GM18861 (cell line): Measurements from ENCODE around the gene ZNF525.
A peak's percentile ranks its signal among the peaks of the same experiment; 100 is the strongest.
"Not testable (repeated sequence)": the region's sequence is repeated elsewhere in the genome, so short reads cannot be mapped to it uniquely, and the experiment has no call there.

Experiments used
- ATAC-seq: cut with Tn5 transposase; IDR thresholded peaks from one replicate; pipeline ENCODE4 v1.9.1; 2021; ENCODE audit not compliant: unreplicated experiment

ZNF525 gene

GRCh38 chr19:53394974-53395839 lies 29.7 kb downstream of the ZNF525 start, which contains the start of gene ZNF765:
ZNF765 (plus strand) TSS chr19:53395149; CDS start chr19:53398016, 2,867 bp downstream.
- peak; percentile 51 for ATAC-seq

GRCh38 chr19:53395840-53396524 lies 30.5 kb downstream of the ZNF525 start:
- ATAC-seq = not testable (repeated sequence)

- no peak for ATAC-seq
These were observed 31.0 kb downstream of the ZNF525 start for GRCh38 chr19:53396525-53396868.

GRCh38 chr19:53397918-53398317 lies 32.4 kb downstream of the ZNF525 start:
- not testable (repeated sequence) for ATAC-seq

GRCh38 chr19:53409505-53410204 lies 44.1 kb downstream of the ZNF525 start:
- ATAC-seq = no peak

- not testable (repeated sequence) for ATAC-seq
These were observed 55.2 kb downstream of the ZNF525 start for GRCh38 chr19:53420520-53421315.

- no peak for ATAC-seq
These were observed 57.0 kb downstream of the ZNF525 start for GRCh38 chr19:53422551-53422950.

- not testable (repeated sequence) for ATAC-seq
These were observed 57.6 kb downstream of the ZNF525 start for GRCh38 chr19:53423074-53423473.

- ATAC-seq = not testable (repeated sequence)
These were observed 58.2 kb downstream of the ZNF525 start for GRCh38 chr19:53423680-53424079.

GRCh38 chr19:53424968-53425597 lies 59.6 kb downstream of the ZNF525 start:
- ATAC-seq = no peak

GRCh38 chr19:53431399-53432087 lies 66.0 kb downstream of the ZNF525 start, which contains the start of gene ZNF761:
ZNF761 (plus strand) TSS chr19:53431984; CDS start chr19:53447269, 15,285 bp downstream.
- ATAC-seq = peak; percentile 87

GRCh38 chr19:53432088-53432661 lies 66.7 kb downstream of the ZNF525 start:
- no peak for ATAC-seq
